ENCODE data around the gene NUP93.
"Not testable (repeated sequence)": the region's sequence is repeated elsewhere in the genome, so short reads cannot be mapped to it uniquely, and the experiment has no call there.

NUP93 gene

GRCh38 chr16:56769677-56770076 is 39.7 kb downstream of the NUP93 start:
- intact Hi-C loops (cut with DNase I) = no loop called here
- no peak for DNase-seq

GRCh38 chr16:56771558-56772279 is 41.8 kb downstream of the NUP93 start:
- intact Hi-C loops (cut with DNase I) = no loop called here
- no peak for DNase-seq

- DNase-seq = no peak
- intact Hi-C loops (cut with DNase I) = no loop called here
Observed at GRCh38 chr16:56773532-56773931, 43.6 kb downstream of the NUP93 start.

GRCh38 chr16:56774016-56774680 is 44.2 kb downstream of the NUP93 start:
- DNase-seq = no peak
- intact Hi-C loops (cut with DNase I) = no loop called here

- intact Hi-C loops (cut with DNase I) = no loop called here
- DNase-seq = no peak
Observed at GRCh38 chr16:56775162-56775561, 45.2 kb downstream of the NUP93 start.

GRCh38 chr16:56776562-56776961 is 46.6 kb downstream of the NUP93 start:
- intact Hi-C loops (cut with DNase I) = no loop called here
- peak in 2 of 42 donors; percentile 18 to 36 for DNase-seq

GRCh38 chr16:56777001-56777400 is 47.1 kb downstream of the NUP93 start:
- intact Hi-C loops (cut with DNase I) = no loop called here
- DNase-seq = no peak

GRCh38 chr16:56777482-56777881 is 47.6 kb downstream of the NUP93 start:
- DNase-seq = no peak
- intact Hi-C loops (cut with DNase I) = no loop called here

GRCh38 chr16:56779906-56780305 is 50.0 kb downstream of the NUP93 start:
- intact Hi-C loops (cut with DNase I) = no loop called here
- no peak for DNase-seq

- intact Hi-C loops (cut with DNase I) = no loop called here
Observed at GRCh38 chr16:56780646-56781045, 50.7 kb downstream of the NUP93 start.

GRCh38 chr16:56781528-56781961 is 51.6 kb downstream of the NUP93 start:
- intact Hi-C loops (cut with DNase I) = no loop called here
- no peak for DNase-seq

More at GRCh38 chr16:56780646-56781045, 50.7 kb downstream of the NUP93 start:
- no peak for DNase-seq

- intact Hi-C loops (cut with DNase I) = no loop called here
- peak in 4 of 42 donors; percentile 17 to 40 (median 28) for DNase-seq
Observed at GRCh38 chr16:56783344-56783743, 53.4 kb downstream of the NUP93 start.

- intact Hi-C loops (cut with DNase I) = no loop called here
- DNase-seq = peak in 1 of 42 donors; percentile 46
Observed at GRCh38 chr16:56785317-56785716, 55.4 kb downstream of the NUP93 start.

- peak in 21 of 42 donors; percentile 16 to 79 (median 47) for DNase-seq
- intact Hi-C loops (cut with DNase I) = no loop called here
Observed at GRCh38 chr16:56787167-56787566, 57.2 kb downstream of the NUP93 start.

- intact Hi-C loops (cut with DNase I) = no loop called here
- no peak for DNase-seq
Observed at GRCh38 chr16:56788435-56788834, 58.5 kb downstream of the NUP93 start.

GRCh38 chr16:56789360-56789759 is 59.4 kb downstream of the NUP93 start:
- DNase-seq = peak in 41 of 42 donors; percentile 19 to 83 (median 64)
- intact Hi-C loops (cut with DNase I) = no loop called here

- no peak for DNase-seq
- intact Hi-C loops (cut with DNase I) = loop anchor here (10.0 kb wide), 1 partner anchor 62 kb away; no protein-coding TSS in a partner anchor
Observed at GRCh38 chr16:56792967-56793366, 63.0 kb downstream of the NUP93 start.

GRCh38 chr16:56793492-56793891 is 63.6 kb downstream of the NUP93 start:
- intact Hi-C loops (cut with DNase I) = loop anchor here (10.0 kb wide), 1 partner anchor 61 kb away; no protein-coding TSS in a partner anchor
- DNase-seq = peak in 9 of 42 donors; percentile 10 to 54 (median 24)

GRCh38 chr16:56795011-56795410 is 65.1 kb downstream of the NUP93 start:
- DNase-seq = no peak
- intact Hi-C loops (cut with DNase I) = loop anchor here (10.0 kb wide), 1 partner anchor 60 kb away; no protein-coding TSS in a partner anchor

- not testable (repeated sequence) for DNase-seq
- intact Hi-C loops (cut with DNase I) = loop anchor here (10.0 kb wide), 1 partner anchor 58 kb away; no protein-coding TSS in a partner anchor
Observed at GRCh38 chr16:56797038-56797437, 67.1 kb downstream of the NUP93 start.
